Measurements from ENCODE around the gene TRIM36.

DNA sequence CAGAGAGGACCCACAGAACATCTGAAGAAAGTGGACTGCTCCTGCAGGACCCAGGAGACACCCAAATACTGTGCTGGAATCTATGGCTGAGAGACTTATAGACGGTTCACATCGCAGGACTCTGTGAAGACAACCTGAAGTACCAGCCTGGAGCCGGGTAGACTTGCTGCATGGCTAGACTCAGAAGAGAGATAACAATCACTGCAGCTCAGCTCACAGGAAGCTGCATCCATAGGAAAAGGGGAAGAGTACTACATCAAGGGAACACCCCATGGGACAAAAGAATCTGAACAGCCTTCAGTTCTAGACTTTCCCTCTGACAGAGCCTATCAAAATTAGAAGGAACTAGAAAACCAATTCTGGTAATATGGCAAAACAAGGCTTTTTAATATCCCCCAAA is 26.5 kb upstream of the TRIM36 start:
- no peak for TF ChIP-seq POLR2A (IDR thresholded peaks at IDR 0.05; ENCODE audit: low read depth, low read length)
- TF ChIP-seq, protein P1, sequence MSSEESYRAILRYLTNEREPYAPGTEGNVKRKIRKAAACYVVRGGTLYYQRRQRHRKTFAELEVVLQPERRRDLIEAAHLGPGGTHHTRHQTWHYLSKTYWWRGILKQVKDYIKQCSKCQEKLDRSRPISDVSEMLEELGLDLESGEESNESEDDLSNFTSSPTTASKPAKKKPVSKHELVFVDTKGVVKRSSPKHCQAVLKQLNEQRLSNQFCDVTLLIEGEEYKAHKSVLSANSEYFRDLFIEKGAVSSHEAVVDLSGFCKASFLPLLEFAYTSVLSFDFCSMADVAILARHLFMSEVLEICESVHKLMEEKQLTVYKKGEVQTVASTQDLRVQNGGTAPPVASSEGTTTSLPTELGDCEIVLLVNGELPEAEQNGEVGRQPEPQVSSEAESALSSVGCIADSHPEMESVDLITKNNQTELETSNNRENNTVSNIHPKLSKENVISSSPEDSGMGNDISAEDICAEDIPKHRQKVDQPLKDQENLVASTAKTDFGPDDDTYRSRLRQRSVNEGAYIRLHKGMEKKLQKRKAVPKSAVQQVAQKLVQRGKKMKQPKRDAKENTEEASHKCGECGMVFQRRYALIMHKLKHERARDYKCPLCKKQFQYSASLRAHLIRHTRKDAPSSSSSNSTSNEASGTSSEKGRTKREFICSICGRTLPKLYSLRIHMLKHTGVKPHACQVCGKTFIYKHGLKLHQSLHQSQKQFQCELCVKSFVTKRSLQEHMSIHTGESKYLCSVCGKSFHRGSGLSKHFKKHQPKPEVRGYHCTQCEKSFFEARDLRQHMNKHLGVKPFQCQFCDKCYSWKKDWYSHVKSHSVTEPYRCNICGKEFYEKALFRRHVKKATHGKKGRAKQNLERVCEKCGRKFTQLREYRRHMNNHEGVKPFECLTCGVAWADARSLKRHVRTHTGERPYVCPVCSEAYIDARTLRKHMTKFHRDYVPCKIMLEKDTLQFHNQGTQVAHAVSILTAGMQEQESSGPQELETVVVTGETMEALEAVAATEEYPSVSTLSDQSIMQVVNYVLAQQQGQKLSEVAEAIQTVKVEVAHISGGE (CRISPR knock-in tag; IDR thresholded peaks at IDR 0.05): no peak
- no peak for TF ChIP-seq MXI1 (IDR thresholded peaks at IDR 0.05; ENCODE audit: low read depth, low read length)
- TF ChIP-seq LARP7 (IDR thresholded peaks at IDR 0.05): no peak
- TF ChIP-seq, protein P2, sequence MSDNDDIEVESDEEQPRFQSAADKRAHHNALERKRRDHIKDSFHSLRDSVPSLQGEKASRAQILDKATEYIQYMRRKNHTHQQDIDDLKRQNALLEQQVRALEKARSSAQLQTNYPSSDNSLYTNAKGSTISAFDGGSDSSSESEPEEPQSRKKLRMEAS (IDR thresholded peaks at IDR 0.05; ENCODE audit: low read depth, low read length): no peak

Measured in GM12878 (cell line).